Thyroid gland (tissue), 4 donors: ENCODE results near the gene MCEMP1.

Source experiments
- POLR2A ChIP-seq, 2 donors: fragments of 450-650 bp; IDR thresholded peaks; one replicate each; pipeline ENCODE4 v1.6.1; 2017; ENCODE audit warnings: antibody characterized with exemption in 2 of 2, mild to moderate bottlenecking in 2 of 2, moderate library complexity in 1 of 2
- TF ChIP-seq, protein P1 (sequence below), 6 experiments: fragments of 200-600 bp in 3 of 6; fragments of 450-650 bp in 3 of 6; sonication (generic) in 3 of 6; IDR thresholded peaks; one replicate each; pipeline ENCODE4 v1.5.1; 2016 to 2019; ENCODE audit warnings: antibody characterized with exemption in 6 of 6, mild to moderate bottlenecking in 2 of 6, inconsistent platforms in 1 of 6, moderate library complexity in 1 of 6

DNA sequence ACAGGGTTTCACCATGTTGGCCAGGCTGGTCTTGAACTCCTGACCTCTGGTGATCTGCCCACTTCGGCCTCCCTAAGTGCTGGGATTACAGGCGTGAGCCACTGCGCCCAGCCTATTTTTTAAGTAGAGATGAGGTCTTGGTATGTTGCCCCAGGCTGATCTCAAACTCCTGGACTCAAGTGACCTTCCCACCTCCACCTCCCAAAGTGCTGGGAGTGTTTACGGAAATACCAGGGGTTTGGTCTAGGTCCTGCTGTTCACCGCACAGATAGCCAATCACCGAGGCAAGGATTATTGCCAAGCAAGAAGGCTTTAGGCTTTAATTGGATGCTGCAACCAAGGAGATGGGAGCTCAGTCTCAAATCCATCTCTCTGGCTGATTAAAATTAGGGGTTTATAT lies 43.5 kb downstream of the MCEMP1 start:
- TF ChIP-seq, protein P1, sequence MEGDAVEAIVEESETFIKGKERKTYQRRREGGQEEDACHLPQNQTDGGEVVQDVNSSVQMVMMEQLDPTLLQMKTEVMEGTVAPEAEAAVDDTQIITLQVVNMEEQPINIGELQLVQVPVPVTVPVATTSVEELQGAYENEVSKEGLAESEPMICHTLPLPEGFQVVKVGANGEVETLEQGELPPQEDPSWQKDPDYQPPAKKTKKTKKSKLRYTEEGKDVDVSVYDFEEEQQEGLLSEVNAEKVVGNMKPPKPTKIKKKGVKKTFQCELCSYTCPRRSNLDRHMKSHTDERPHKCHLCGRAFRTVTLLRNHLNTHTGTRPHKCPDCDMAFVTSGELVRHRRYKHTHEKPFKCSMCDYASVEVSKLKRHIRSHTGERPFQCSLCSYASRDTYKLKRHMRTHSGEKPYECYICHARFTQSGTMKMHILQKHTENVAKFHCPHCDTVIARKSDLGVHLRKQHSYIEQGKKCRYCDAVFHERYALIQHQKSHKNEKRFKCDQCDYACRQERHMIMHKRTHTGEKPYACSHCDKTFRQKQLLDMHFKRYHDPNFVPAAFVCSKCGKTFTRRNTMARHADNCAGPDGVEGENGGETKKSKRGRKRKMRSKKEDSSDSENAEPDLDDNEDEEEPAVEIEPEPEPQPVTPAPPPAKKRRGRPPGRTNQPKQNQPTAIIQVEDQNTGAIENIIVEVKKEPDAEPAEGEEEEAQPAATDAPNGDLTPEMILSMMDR (IDR thresholded peaks at IDR 0.05): no peak
- no peak for TF ChIP-seq POLR2A (IDR thresholded peaks at IDR 0.05)
